H1 (cell line): Measurements from ENCODE around the gene SCN8A. TPM values are rescaled to one million over a fixed set of nuclear protein-coding genes. Genes with fewer than 3 reads are reported as not detected.

ENCODE experiments used
- CTCF ChIA-PET: fragments of 300-600 bp; sonication (Branson Sonifier 250); formaldehyde crosslinking; loops from one replicate; lab custom pipeline; 2021; ENCODE audit not compliant: partially characterized antibody; lab: Charles Lee
- POLR2A ChIA-PET: fragments of 300-600 bp; sonication (Branson Sonifier 250); formaldehyde crosslinking; loops from one replicate; lab custom pipeline; 2021; ENCODE audit warnings: inconsistent platforms; ENCODE audit not compliant: partially characterized antibody; lab: Charles Lee
- DNase-seq, 2 experiments: peaks; one replicate each; pipeline versions ENCODE4 v3.0.0 to v3.0.0-alpha.2; 2010 to 2022; ENCODE audit warnings: low spot score in 2 of 2, low read depth in 1 of 2, mixed read lengths in 1 of 2
- FAIRE-seq: peaks from 2 replicates; lab custom pipeline; 2011; peaks lifted over from hg19 to GRCh38; lab: Jason Lieb, UNC
- H2AFZ ChIP-seq: 2 replicates; pipeline ENCODE4 v1.8.1; 2012; ENCODE audit warnings: low read length, inconsistent platforms
- H2AK5ac ChIP-seq: 2 replicates; pipeline ENCODE4 v1.6.1; 2013; ENCODE audit warnings: low read depth, low read length
- H2BK120ac ChIP-seq: replicated peaks from 2 replicates; pipeline ENCODE3; 2013; ENCODE audit warnings: low read depth, low read length, inconsistent platforms
- H2BK12ac ChIP-seq: 2 replicates; pipeline ENCODE4 v1.6.1; 2013; ENCODE audit warnings: low read depth, low read length
- H2BK15ac ChIP-seq: 2 replicates; pipeline ENCODE4 v1.6.1; 2013; ENCODE audit warnings: low read length
- H2BK20ac ChIP-seq: 2 replicates; pipeline ENCODE4 v1.6.1; 2013; ENCODE audit warnings: low read length
- H2BK5ac ChIP-seq: 2 replicates; pipeline ENCODE4 v1.6.1; 2013; ENCODE audit warnings: low read depth, low read length
- H3K14ac ChIP-seq: 2 replicates; pipeline ENCODE4 v1.6.1; 2013; ENCODE audit warnings: inconsistent platforms; ENCODE audit not compliant: insufficient read length
- H3K18ac ChIP-seq: 2 replicates; pipeline ENCODE4 v1.6.1; 2013; ENCODE audit warnings: low read length; ENCODE audit errors: extremely low read depth
- H3K23ac ChIP-seq: 2 replicates; pipeline ENCODE4 v1.6.1; 2013; ENCODE audit warnings: inconsistent platforms; ENCODE audit not compliant: insufficient read length
- H3K23me2 ChIP-seq: 2 replicates; pipeline ENCODE4 v1.6.1; 2013; ENCODE audit warnings: low read depth, low read length
- H3K27ac ChIP-seq: 2 replicates; pipeline ENCODE4 v1.6.1; 2011; ENCODE audit warnings: low read depth, low read length, inconsistent platforms
- H3K27me3 ChIP-seq, 4 experiments: replicated peaks in 1 of 4; 1 replicate in 1 of 4; 2 replicates in 3 of 4; pipeline versions ENCODE4 v1.6.1 to v1.8.1; 2011 to 2013; ENCODE audit warnings: low read length in 3 of 4, mild to moderate bottlenecking in 3 of 4, inconsistent platforms in 2 of 4, mixed read lengths in 2 of 4, moderate library complexity in 1 of 4; ENCODE audit not compliant: control insufficient read depth in 3 of 4, insufficient read depth in 3 of 4; ENCODE audit errors: extremely low read depth in 1 of 4
- H3K36me3 ChIP-seq, 4 experiments: 2 replicates each; pipeline versions ENCODE4 v1.6.1 to v1.8.1; 2011 to 2013; ENCODE audit warnings: mild to moderate bottlenecking in 4 of 4, low read length in 3 of 4, moderate library complexity in 2 of 4, control low read depth in 1 of 4, inconsistent platforms in 1 of 4; ENCODE audit not compliant: insufficient read depth in 4 of 4, control insufficient read depth in 2 of 4
- H3K4ac ChIP-seq: replicated peaks from 2 replicates; pipeline ENCODE3; 2013; ENCODE audit warnings: low read length, low read depth, mixed read lengths, inconsistent platforms; ENCODE audit not compliant: insufficient read length
- H3K4me1 ChIP-seq, 4 experiments: replicated peaks in 1 of 4; 1 replicate in 1 of 4; 2 replicates in 3 of 4; pipeline versions ENCODE4 v1.6.1 to v1.8.1; 2011 to 2013; ENCODE audit warnings: low read length in 3 of 4, inconsistent platforms in 2 of 4, mixed read lengths in 1 of 4; ENCODE audit not compliant: insufficient read depth in 4 of 4, control insufficient read depth in 3 of 4
- H3K4me2 ChIP-seq, 2 experiments: 2 replicates each; pipeline versions ENCODE4 v1.6.1 to v1.8.1; 2011 to 2013; ENCODE audit warnings: low read depth in 2 of 2, low read length in 2 of 2, control low read depth in 1 of 2, inconsistent platforms in 1 of 2, mild to moderate bottlenecking in 1 of 2; ENCODE audit not compliant: insufficient read depth in 1 of 2
- H3K4me3 ChIP-seq, 4 experiments: fragments of 200-600, 300-600 bp in 1 of 4; sonication (generic), shearing (Covaris generic), sonication (Bioruptor Twin) in 1 of 4; 2 replicates each; pipeline versions ENCODE4 v1.5.1 to v1.8.1; 2011 to 2016; ENCODE audit warnings: low read length in 4 of 4, low read depth in 3 of 4, control low read depth in 2 of 4, inconsistent platforms in 2 of 4, mild to moderate bottlenecking in 2 of 4, mixed read lengths in 1 of 4, moderate library complexity in 1 of 4; ENCODE audit not compliant: insufficient read depth in 2 of 4; ENCODE audit errors: extremely low read depth in 1 of 4
- H3K56ac ChIP-seq: replicated peaks from 2 replicates; pipeline ENCODE3; 2013; ENCODE audit warnings: low read depth, mild to moderate bottlenecking, mixed read lengths, low read length, inconsistent platforms; ENCODE audit not compliant: insufficient read length
- H3K79me1 ChIP-seq: 2 replicates; pipeline ENCODE4 v1.6.1; 2013; ENCODE audit warnings: low read depth, low read length, control low read depth
- H3K79me2 ChIP-seq, 2 experiments: 2 replicates each; pipeline versions ENCODE4 v1.6.1 to v1.8.1; 2012 to 2013; ENCODE audit warnings: low read length in 2 of 2, mild to moderate bottlenecking in 2 of 2, inconsistent platforms in 1 of 2; ENCODE audit not compliant: insufficient read depth in 2 of 2, control insufficient read depth in 1 of 2
- H3K9ac ChIP-seq, 4 experiments: replicated peaks in 1 of 4; 1 replicate in 1 of 4; 2 replicates in 3 of 4; pipeline versions ENCODE4 v1.6.1 to v1.8.1; 2011 to 2013; ENCODE audit warnings: low read depth in 3 of 4, low read length in 3 of 4, control low read depth in 2 of 4, mild to moderate bottlenecking in 2 of 4, moderate library complexity in 2 of 4, inconsistent platforms in 1 of 4; ENCODE audit errors: extremely low read depth in 1 of 4
- H3K9me3 ChIP-seq, 2 experiments: 2 replicates each; pipeline versions ENCODE4 v1.6.1 to v1.8.1; 2012 to 2013; ENCODE audit warnings: mild to moderate bottlenecking in 2 of 2, moderate library complexity in 2 of 2, control low read depth in 1 of 2, inconsistent platforms in 1 of 2, low read depth in 1 of 2, low read length in 1 of 2, mixed read lengths in 1 of 2; ENCODE audit not compliant: insufficient read depth in 2 of 2
- H4K20me1 ChIP-seq, 2 experiments: replicated peaks in 1 of 2; 2 replicates each; pipeline versions ENCODE3 to v1.8.1; 2011 to 2013; ENCODE audit warnings: inconsistent platforms in 2 of 2, low read length in 2 of 2, mild to moderate bottlenecking in 1 of 2; ENCODE audit not compliant: insufficient read depth in 2 of 2, control insufficient read depth in 1 of 2
- H4K5ac ChIP-seq: 2 replicates; pipeline ENCODE4 v1.6.1; 2013; ENCODE audit warnings: low read length, low read depth, mixed read lengths, inconsistent platforms; ENCODE audit not compliant: insufficient read length
- H4K8ac ChIP-seq: 2 replicates; pipeline ENCODE4 v1.8.0; 2013; ENCODE audit warnings: mild to moderate bottlenecking, moderate library complexity, low read length, inconsistent platforms; ENCODE audit not compliant: insufficient read depth; ENCODE audit errors: extremely low read depth
- H4K91ac ChIP-seq: replicated peaks from 2 replicates; pipeline ENCODE3; 2013; ENCODE audit warnings: low read length, mixed read lengths, inconsistent platforms; ENCODE audit not compliant: insufficient read length
- FOSL1 ChIP-seq: IDR thresholded peaks from 2 replicates; pipeline ENCODE4 v1.6.1; 2011; ENCODE audit warnings: mild to moderate bottlenecking, low read depth, low read length, moderate library complexity; ENCODE audit not compliant: insufficient read depth
- whole genome bisulfite sequencing, 2 experiments: shearing (Covaris generic) in 1 of 2; methylation state at CpG; one replicate each; pipeline versions ENCODE4 v1.1.6 to v1.1.7; 2013 to 2015; ENCODE audit warnings: low lambda C conversion rate in 2 of 2, mixed read lengths in 2 of 2, inconsistent platforms in 1 of 2, low coverage in 1 of 2, missing lambda C conversion rate in 1 of 2; ENCODE audit not compliant: insufficient replicate concordance in 2 of 2, insufficient coverage in 1 of 2, insufficient read length in 1 of 2; ENCODE audit errors: extremely low coverage in 1 of 2, missing lambda C conversion rate in 1 of 2; 5-methylcytosine and 5-hydroxymethylcytosine counted together
- polyA plus RNA-seq, 7 experiments: library from polyadenylated mRNA; depleted of rRNA in 3 of 7; stranded (reverse) in 5 of 7; unstranded in 2 of 7; fragments of >200 nt in 5 of 7; fragments of 200-250 nt in 2 of 7; gene quantifications; 1 replicate in 5 of 7; 2 replicates in 1 of 7; 4 replicates in 1 of 7; pipeline versions ENCODE4 v1.2.1 to v1.2.3, GENCODE V29; 2011 to 2013; ENCODE audit warnings: missing spikeins in 2 of 7, mixed read lengths in 2 of 7
- total RNA-seq: library from RNA; stranded (reverse); fragmentation: NEBNext Ultra II Directional; extraction: Animal tissue kit (Norgen Biotek cat#: 25700); gene quantifications from 2 replicates; pipeline ENCODE4 v1.2.1, GENCODE V29; 2021

Gene SCN8A
- total and polyA plus RNA-seq, 2 of the 8 experiments (the other 6 are each of a cell fraction or from before 2014, with no cell fraction given), result 6.3 to 10.7 TPM

DNA sequence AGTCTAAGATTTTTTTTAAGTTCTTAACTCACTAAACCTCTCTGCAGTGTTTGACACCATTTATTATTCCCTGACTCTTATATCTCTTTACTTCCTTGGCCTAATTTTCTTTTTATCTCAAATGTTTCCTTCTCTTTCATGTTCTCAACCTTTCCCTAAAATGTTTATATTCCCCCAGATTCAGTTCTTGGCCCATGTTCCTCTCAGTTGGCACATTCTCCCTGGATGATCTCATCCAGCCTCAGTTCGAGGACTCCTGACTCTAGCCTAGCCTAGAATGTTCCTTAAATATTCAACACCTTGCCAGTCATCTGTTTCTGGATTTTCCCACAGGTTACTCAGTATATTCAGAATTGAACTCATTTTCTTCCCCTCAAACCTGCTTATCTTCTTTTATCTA, 81.3 kb downstream of the SCN8A start:
- H3K9ac ChIP-seq, result no peak overlapping the region
- WGBS, 2 experiments, result 91% methylated on average over 1 of the region's 1 CpG; no CpG with 5 or more reads in 1 of the 2 experiments
- POLR2A ChIA-PET, result no interaction called here

More for the DNA sequence above, 81.3 kb downstream of the SCN8A start:
- Histone ChIP-seq H3K4ac (no peak overlapping the region), H3K79me2 (no peaks in the 10 kb centered on the region), H4K8ac (no peak overlapping the region), H2BK5ac (no peak overlapping the region), H3K4me2 (no peak overlapping the region), H3K23ac (no peak overlapping the region), H3K4me3 (no peak overlapping the region), H2BK120ac (no peak overlapping the region), H4K5ac (no peak overlapping the region), H2AFZ (no peak overlapping the region), H3K27me3 (no peaks in the 10 kb centered on the region), H2BK12ac (no peak overlapping the region), H2BK20ac (no peak overlapping the region), H3K36me3 (no peaks in the 10 kb centered on the region), H3K79me1 (no peaks in the 10 kb centered on the region), H3K18ac (no peak overlapping the region), H4K20me1 (no peaks in the 10 kb centered on the region), H3K56ac (no peak overlapping the region), H3K23me2 (peaks cover 2% of the 10 kb centered on the region; the same call in 1 of the 2 replicates), H3K14ac (no peak overlapping the region), H2BK15ac (no peak overlapping the region), H2AK5ac (no peak overlapping the region), H3K27ac (no peak overlapping the region), H4K91ac (no peak overlapping the region), H3K9me3 (no peaks in the 10 kb centered on the region), H3K4me1 (peaks cover 0 to 1% (median under 1%) of the 10 kb centered on the region in 4 experiments; a peak in 2 of 7 replicates)
- no peak for DNase-seq
- TF ChIP-seq FOSL1, result no peak
- CTCF ChIA-PET, result no interaction called here
- no peak for FAIRE-seq
